Adipocyte (in vitro differentiated cells): ENCODE measurements around the gene OSBPL1A.

ENCODE experiments used
- DNase-seq: peaks from one replicate; pipeline ENCODE4 v3.0.0-alpha.2; 2015; ENCODE audit warnings: low read depth
- H3K27me3 ChIP-seq: replicated peaks from 2 replicates; pipeline ENCODE4 v1.7.0; 2013; ENCODE audit warnings: mild to moderate bottlenecking, low read length, moderate library complexity; ENCODE audit not compliant: control insufficient read depth, insufficient read depth
- H3K36me3 ChIP-seq: 2 replicates; pipeline ENCODE4 v1.7.0; 2013; ENCODE audit warnings: low read length, mild to moderate bottlenecking, moderate library complexity; ENCODE audit not compliant: control insufficient read depth, insufficient read depth, severe bottlenecking
- H3K4me1 ChIP-seq: 2 replicates; pipeline ENCODE4 v1.7.0; 2013; ENCODE audit warnings: mild to moderate bottlenecking, low read length, moderate library complexity; ENCODE audit not compliant: control insufficient read depth, insufficient read depth
- H3K4me3 ChIP-seq: 2 replicates; pipeline ENCODE4 v1.7.0; 2013; ENCODE audit warnings: mild to moderate bottlenecking, low read length, moderate library complexity
- H3K9ac ChIP-seq: 2 replicates; pipeline ENCODE4 v1.7.0; 2013; ENCODE audit warnings: mild to moderate bottlenecking, low read length, moderate library complexity
- H3K9me3 ChIP-seq: 2 replicates; pipeline ENCODE4 v1.7.0; 2013; ENCODE audit warnings: mild to moderate bottlenecking, low read length, moderate library complexity; ENCODE audit not compliant: control insufficient read depth

Gene OSBPL1A

DNA sequence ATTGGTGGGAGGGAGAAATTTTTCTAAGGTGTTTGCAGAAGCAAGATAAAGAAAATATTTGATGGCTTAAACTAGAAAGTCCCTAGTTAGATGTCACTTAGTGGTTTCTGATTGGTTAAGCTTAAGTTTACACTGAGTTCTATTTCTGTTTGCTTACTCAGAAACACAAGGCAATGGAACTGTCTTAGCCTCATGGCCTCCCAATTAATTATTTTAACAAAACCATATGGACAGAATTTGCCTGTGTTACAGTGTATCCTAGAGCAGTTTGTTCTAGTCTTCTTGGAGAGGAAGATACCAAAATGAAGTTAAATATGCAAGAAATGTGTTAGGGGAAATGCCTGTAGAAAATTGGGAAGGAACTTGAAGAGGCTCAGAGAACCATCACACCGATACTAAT is 24.2 kb upstream of the OSBPL1A start:
- Histone ChIP-seq H3K36me3 (no peaks in the 10 kb centered on the region), H3K4me3 (no peak overlapping the region), H3K27me3 (peaks cover 37% of the 10 kb centered on the region), H3K9me3 (peaks cover 9% of the 10 kb centered on the region), H3K9ac (no peak overlapping the region), H3K4me1 (peaks cover 4% of the 10 kb centered on the region)
- DNase-seq = peak; percentile 9

DNA sequence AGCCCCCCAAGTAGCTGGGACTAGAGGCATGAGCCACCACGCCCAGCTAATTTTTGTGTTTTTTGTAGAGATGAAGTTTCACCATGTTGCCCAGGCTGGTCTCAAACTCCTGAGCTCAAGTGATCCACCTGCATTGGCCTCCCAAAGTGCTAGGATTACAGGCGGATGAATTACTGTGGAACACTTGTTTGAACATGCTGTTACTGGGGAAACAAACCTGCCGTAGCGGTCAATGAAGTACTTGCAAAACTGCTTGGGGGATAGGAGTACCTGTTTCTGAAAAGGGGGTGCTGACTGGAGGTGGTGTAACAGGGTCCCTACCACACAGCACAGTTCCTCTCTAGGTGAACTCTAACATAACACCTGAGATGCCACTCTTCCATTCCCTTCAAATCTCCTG is 22.9 kb upstream of the OSBPL1A start:
- Histone ChIP-seq H3K9me3 (peaks cover 4% of the 10 kb centered on the region), H3K4me3 (no peak overlapping the region), H3K9ac (no peak overlapping the region), H3K4me1 (no peaks in the 10 kb centered on the region), H3K27me3 (peaks cover 35% of the 10 kb centered on the region), H3K36me3 (no peaks in the 10 kb centered on the region)
- no peak for DNase-seq

DNA sequence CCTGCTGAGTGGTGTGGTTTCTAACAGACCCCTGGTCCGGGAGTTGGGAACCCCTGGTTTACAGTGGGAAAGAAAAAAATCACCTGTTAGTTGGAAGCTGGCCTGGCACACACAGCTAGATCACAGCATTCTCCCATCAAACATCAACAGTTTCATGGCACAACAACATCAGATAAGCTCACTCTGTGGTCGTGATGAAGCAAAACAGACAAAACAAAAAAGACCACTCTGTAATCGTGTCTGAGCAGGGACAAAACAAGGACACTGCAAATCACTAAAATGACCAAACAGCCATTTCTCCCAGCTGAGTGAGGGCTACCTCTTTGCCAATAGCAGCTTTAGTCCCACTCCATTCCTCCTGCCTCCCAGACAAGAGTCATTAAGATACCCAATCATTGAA is 19.9 kb upstream of the OSBPL1A start:
- Histone ChIP-seq H3K27me3 (peaks cover 19% of the 10 kb centered on the region), H3K36me3 (no peaks in the 10 kb centered on the region), H3K4me1 (no peaks in the 10 kb centered on the region), H3K4me3 (no peak overlapping the region), H3K9ac (no peak overlapping the region), H3K9me3 (no peaks in the 10 kb centered on the region)
- no peak for DNase-seq

DNA sequence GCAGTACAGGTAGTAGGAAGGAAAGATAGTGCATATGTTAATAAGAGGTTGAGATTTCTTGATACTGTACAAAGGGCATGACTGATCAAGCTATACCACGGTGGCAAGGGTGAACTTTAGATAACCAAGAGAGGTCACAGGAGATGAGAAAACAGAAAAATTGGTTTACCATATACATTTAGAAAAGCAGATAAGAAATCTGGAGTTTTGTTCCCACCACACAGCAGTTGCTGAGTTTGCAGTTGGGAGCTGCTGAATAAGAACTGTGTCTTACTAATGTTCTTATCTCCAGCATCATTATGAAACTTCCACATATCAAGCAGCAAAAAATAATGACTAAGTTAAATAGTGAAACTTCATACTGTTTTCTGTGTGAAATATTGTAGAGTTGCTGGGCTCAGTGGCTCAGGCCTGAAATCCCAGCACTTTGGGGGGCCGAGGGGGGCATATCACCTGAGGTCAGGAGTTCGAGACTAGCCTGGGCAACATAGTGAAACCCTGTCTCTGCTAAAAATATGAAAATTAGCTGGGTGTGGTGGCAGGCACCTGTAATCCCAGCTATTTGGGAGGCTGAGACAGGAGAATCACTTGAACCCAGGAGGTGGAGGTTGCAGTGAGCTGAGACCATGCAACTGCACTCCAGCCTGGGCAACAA is 16.9 kb upstream of the OSBPL1A start:
- no peak overlapping the region for H3K4me3 ChIP-seq
- no peak for DNase-seq
- H3K9ac ChIP-seq = no peak overlapping the region
- no peaks in the 10 kb centered on the region for H3K9me3 ChIP-seq
- no peaks in the 10 kb centered on the region for H3K4me1 ChIP-seq
- H3K36me3 ChIP-seq = no peaks in the 10 kb centered on the region
- peaks cover 24% of the 10 kb centered on the region for H3K27me3 ChIP-seq

DNA sequence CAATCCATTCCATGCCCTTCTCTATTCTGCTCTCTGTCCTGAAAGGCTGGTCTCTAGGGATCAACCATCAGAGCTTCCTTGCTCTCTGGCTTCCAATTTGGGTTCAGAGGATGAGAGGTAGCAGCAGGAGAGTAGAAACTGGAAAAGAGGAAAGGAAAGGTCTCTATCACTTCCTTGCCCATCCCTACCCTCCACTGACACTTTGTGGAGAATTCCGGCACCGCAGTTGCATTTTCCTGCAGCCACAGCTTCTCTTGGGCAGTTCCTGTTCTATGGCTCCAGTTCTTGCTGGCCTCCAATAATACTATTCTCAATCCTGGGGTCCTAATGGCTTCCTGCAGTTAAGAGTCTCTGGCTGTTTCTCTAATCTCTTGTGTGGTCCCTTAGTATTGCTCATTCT is 15.5 kb upstream of the OSBPL1A start:
- Histone ChIP-seq H3K9ac (no peak overlapping the region), H3K27me3 (peaks cover 15% of the 10 kb centered on the region), H3K9me3 (no peaks in the 10 kb centered on the region), H3K4me1 (no peaks in the 10 kb centered on the region), H3K36me3 (no peaks in the 10 kb centered on the region), H3K4me3 (no peak overlapping the region)
- DNase-seq = peak; percentile 21

DNA sequence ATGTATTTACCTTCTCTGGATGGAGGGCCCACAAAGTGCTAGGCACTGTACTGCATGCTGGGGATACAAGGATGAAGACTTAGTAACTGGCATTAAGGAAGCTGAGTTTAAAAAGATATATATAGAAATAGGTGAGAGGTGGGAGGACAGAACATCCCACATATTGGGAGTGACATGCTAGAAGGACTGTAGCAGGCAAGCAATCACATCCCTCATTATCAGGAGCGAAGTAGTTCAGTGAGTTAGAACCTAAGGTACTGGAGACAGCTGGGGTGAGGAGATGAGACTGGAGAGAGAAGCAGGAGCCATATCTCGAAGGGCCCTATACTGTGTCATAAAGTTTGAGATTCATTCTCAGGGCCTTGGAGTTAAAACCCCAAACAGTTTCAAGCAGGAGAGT is 10.9 kb upstream of the OSBPL1A start:
- no peak overlapping the region for H3K4me3 ChIP-seq
- no peaks in the 10 kb centered on the region for H3K36me3 ChIP-seq
- no peak overlapping the region for H3K9ac ChIP-seq
- H3K9me3 ChIP-seq = no peaks in the 10 kb centered on the region
- no peak for DNase-seq
- peaks cover 5% of the 10 kb centered on the region for H3K27me3 ChIP-seq
- no peaks in the 10 kb centered on the region for H3K4me1 ChIP-seq

DNA sequence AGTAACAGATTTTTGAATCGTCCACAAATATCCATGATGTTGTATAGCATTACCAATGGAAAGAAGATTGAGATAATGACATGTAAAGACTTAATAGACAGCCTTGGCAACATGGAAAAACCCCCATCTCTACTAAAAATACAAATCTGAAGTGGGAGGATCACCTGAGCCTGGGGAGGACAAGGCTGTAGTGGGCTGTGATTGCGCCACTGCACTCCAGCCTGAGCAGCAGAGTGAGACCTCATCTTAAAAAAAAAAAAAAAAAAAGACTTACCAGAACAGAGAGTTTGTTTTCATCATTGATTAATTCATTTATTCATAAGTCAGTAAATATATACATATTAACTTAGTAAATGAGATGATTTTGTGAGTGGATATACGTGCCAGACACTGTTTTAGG is 7.0 kb upstream of the OSBPL1A start:
- Histone ChIP-seq H3K27me3 (no peaks in the 10 kb centered on the region), H3K36me3 (no peaks in the 10 kb centered on the region), H3K4me1 (peaks cover 4% of the 10 kb centered on the region), H3K4me3 (no peak overlapping the region), H3K9me3 (no peaks in the 10 kb centered on the region), H3K9ac (no peak overlapping the region)
- no peak for DNase-seq

DNA sequence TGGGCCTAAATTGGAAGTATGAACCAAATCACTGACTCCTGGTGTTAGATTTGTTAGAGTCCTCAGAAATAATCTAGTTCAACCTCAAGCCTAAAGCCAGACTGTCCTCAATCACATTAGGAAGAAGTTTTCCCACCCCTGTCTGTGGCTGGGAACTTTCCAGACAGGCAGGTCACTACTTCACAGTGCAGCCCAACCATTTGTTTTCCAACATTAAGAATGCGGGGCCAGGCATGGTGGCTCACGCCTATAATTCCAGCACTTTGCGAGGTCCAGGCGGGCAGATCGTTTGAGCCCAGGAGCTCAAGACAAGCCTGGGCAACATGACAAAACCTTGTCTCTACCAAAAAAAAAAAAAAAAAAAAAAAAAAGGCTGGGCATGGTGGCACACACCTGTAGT is 5.5 kb upstream of the OSBPL1A start:
- DNase-seq = no peak
- Histone ChIP-seq H3K4me1 (peaks cover 14% of the 10 kb centered on the region), H3K9me3 (no peaks in the 10 kb centered on the region), H3K4me3 (no peak overlapping the region), H3K27me3 (no peaks in the 10 kb centered on the region), H3K9ac (no peak overlapping the region), H3K36me3 (no peaks in the 10 kb centered on the region)

DNA sequence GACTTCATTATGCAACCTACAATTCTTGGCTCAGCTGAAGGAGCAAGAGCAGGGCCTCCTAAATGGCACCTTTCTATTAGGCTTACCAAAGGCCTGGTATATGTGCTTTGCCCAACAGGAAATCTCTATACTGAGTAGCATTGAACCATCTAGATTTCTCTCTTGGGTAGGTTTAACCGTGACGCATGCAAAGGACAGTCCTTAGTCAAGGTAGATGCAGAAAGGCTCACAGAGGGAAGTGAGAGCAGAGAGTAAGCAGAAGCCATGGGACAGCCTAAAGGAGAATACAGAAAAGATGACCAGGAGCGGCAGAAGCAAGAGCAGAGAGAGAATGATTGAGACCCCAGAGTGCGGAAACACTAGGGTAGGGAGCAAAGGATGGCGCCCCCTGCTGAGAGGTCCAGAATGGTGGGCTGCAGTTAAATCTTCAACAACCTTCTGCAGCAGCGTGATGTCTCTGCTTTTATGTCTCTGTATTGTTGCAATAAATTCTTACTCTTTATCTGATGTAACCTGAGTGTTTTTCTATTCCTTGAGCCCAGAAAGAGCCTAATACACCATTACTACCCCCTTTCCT is 4.7 kb upstream of the OSBPL1A start:
- no peak overlapping the region for H3K9ac ChIP-seq
- H3K9me3 ChIP-seq = no peaks in the 10 kb centered on the region
- peaks cover 15% of the 10 kb centered on the region for H3K4me1 ChIP-seq
- DNase-seq = no peak
- H3K36me3 ChIP-seq = no peaks in the 10 kb centered on the region
- H3K4me3 ChIP-seq = no peak overlapping the region
- H3K27me3 ChIP-seq = no peaks in the 10 kb centered on the region

DNA sequence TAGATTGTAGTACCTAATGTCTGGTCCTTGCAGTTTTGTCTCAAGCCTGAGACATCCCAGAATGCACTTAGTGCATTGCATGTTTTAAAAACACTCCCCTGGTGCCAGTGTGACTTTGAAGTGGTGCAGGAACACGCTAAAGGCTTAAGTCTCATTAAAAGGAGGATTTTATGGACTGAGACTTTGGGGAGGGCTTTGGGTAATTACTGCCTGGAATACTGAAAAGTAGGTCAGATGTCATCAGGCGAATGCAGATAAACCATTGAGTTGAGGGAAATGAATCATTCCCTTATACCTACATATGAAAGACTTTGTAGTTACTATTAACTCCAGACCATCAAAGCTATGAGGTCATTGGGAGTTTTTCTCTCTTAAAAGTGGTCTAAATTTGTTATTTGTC is 3.0 kb upstream of the OSBPL1A start:
- Histone ChIP-seq H3K4me3 (no peak overlapping the region), H3K9ac (no peak overlapping the region), H3K36me3 (no peaks in the 10 kb centered on the region), H3K4me1 (peaks cover 27% of the 10 kb centered on the region), H3K27me3 (no peaks in the 10 kb centered on the region), H3K9me3 (no peaks in the 10 kb centered on the region)
- DNase-seq = no peak

DNA sequence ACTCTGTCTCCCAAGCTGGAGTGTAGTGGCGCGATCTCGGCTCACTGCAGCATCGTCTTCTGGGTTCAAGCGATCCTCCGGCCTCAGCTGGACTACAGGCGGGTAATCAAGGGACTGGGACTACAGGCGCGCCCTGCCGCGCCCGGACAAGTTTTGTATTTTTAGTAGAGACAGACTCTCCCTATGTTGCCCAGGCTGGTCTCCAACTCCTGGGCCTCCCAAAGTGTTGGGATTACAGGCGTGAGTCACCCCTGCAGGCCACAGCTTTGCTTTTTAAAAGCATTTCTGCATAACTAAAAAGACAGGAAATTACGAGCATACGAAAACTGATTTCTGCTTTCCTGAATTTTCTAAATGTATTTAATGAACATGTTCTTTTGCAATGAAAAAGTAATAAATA is 916 bp upstream of the OSBPL1A start:
- peak; percentile 50 for DNase-seq
- peak overlapping the region; percentile 85 for H3K4me3 ChIP-seq
- no peaks in the 10 kb centered on the region for H3K9me3 ChIP-seq
- H3K27me3 ChIP-seq = no peaks in the 10 kb centered on the region
- H3K36me3 ChIP-seq = no peaks in the 10 kb centered on the region
- peak overlapping the region; percentile 82 for H3K9ac ChIP-seq
- H3K4me1 ChIP-seq = peaks cover 37% of the 10 kb centered on the region
